GM21423 (cell line): ENCODE results near the gene ACSF2.
"Not testable (repeated sequence)": the region's sequence is repeated elsewhere in the genome, so short reads cannot be mapped to it uniquely, and the experiment has no call there.

ENCODE experiments used
- ATAC-seq: cut with Tn5 transposase; IDR thresholded peaks from one replicate; pipeline ENCODE4 v1.9.1; 2021; ENCODE audit warnings: mild to moderate bottlenecking, moderate library complexity; ENCODE audit not compliant: unreplicated experiment

Gene ACSF2

GRCh38 chr17:50475775-50476544 lies 49.9 kb downstream of the ACSF2 start:
- not testable (repeated sequence) for ATAC-seq

GRCh38 chr17:50476545-50477315 lies 50.7 kb downstream of the ACSF2 start:
- no peak for ATAC-seq

DNA sequence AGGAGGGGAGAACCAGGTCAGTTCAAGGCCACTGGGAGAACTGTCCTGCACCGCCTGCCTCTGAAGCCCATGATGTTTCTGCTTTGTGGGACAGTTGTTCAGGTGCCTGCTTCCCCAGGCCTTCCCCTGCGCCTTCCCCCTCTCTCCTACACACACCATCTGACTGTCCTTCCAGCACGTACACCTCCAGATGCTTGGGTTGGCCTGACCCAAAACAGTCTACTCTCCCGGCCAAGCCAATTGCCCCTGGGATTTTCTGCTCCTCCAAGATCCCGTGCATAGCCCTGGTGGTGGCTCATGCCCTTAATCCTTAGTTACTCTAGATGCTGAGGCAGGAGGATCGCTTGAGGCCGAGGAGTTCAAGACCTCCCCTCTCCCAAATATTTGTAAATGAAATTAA lies 52.0 kb downstream of the ACSF2 start:
- ATAC-seq: no peak

GRCh38 chr17:50478391-50479381 lies 52.7 kb downstream of the ACSF2 start, which contains the start of gene RSAD1:
RSAD1 (plus strand) TSS chr17:50478860; CDS start chr17:50478885, 25 bp downstream.
- ATAC-seq: peak; percentile 86

- ATAC-seq: peak; percentile 28
These were observed 53.6 kb downstream of the ACSF2 start for GRCh38 chr17:50479522-50480141.

GRCh38 chr17:50480142-50480764 lies 54.2 kb downstream of the ACSF2 start:
- no peak for ATAC-seq

GRCh38 chr17:50480854-50481490 lies 55.0 kb downstream of the ACSF2 start:
- ATAC-seq: no peak

- no peak for ATAC-seq
These were observed 55.6 kb downstream of the ACSF2 start for GRCh38 chr17:50481648-50482047.

DNA sequence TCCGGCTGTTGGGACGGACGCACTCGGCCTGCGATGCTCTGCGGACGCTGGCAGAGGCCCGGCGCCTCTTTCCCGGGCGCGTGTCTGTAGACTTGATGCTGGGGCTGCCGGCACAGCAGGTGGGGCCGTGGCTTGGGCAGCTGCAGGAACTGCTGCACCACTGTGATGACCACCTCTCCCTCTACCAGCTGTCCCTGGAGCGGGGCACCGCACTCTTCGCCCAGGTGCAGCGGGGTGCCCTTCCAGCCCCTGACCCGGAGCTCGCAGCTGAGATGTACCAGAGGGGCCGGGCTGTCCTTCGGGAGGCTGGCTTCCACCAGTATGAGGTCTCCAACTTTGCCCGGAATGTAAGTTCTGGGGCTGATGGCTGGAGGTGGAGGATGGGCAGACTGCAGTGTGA lies 56.1 kb downstream of the ACSF2 start:
- ATAC-seq: no peak

DNA sequence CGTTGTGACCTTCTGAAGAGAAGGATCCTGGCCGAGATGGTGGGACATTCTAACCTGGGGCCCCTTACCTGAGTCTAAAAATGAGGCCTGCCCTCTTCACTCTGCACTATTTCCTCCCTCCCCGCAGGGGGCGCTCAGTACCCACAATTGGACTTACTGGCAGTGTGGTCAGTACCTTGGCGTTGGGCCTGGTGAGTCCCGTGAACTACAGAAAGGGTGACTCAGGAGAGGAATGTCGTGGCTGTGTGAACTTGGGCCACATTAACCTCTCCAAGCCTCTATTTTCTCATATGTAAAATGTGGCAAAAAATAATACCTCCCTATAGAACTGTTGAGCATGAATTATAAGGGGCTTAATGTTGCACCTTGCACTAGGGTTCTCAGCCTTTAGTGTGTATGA lies 56.5 kb downstream of the ACSF2 start:
- ATAC-seq: no peak

GRCh38 chr17:50483266-50483665 lies 57.2 kb downstream of the ACSF2 start:
- ATAC-seq: no peak

- ATAC-seq: no peak
These were observed 58.6 kb downstream of the ACSF2 start for GRCh38 chr17:50484386-50485155.

DNA sequence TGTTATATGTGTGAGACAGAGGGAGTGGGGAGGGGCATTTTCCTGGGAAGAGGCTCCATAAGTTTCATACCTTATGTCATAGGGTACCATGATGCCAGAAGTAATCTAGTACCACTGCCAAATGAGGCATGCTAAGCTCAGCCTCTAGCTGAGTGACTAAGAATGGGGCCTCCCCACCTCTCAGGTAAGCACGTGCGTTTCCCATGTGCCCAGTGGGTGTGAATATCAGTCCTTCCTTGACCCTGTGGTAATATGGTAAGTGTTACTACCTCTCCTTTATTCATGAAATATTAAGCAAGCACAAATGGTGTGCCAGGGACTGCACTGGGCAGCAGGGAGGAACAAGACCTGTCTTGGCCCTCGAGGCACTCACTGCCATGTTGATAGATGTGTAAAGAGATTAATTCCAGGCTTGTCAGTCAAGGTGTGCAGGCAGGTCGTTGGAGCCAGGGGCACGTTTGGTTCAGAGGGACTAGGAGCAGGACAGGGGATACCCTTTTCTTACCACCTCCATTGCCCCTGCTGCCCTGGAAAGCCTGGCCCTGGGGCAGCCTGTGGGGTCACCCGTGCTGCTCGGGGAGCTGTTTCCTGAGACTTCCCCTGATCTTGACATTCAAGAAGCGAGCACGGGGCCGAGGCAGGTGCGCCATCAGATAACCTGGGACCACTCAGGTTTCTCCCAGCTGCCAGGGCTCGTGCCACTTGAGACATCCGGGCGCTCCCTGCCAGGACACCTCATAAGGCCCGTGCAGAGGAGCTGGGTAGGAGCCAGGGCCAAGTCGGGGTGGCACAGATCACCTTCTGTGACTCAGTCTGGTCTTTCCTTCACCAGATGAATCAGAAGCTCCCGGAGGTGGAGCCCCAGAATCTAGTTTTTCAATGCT lies 61.4 kb downstream of the ACSF2 start:
- no peak for ATAC-seq

DNA sequence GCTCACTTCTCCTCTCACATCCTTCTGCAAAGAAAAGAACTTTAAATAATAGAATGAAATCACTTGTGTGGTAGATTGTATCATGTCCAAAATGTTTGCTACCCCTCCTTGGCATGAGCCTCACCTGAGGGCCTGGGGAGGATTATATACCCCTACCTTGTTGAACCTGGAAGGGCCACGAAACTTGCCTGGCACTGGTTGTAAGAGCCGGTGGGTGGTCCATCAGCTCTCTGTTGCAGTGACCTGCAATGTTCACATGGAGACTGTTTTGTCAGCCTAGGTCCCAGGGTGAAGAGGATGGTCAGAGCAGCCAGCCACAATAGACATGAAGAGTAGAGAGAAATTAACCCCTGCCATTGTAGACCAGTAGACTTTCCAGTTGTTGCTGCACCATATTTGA lies 62.9 kb downstream of the ACSF2 start:
- ATAC-seq: no peak

GRCh38 chr17:50491505-50491904 lies 65.5 kb downstream of the ACSF2 start:
- no peak for ATAC-seq

- ATAC-seq: no peak
These were observed 66.2 kb downstream of the ACSF2 start for GRCh38 chr17:50492214-50492613.

DNA sequence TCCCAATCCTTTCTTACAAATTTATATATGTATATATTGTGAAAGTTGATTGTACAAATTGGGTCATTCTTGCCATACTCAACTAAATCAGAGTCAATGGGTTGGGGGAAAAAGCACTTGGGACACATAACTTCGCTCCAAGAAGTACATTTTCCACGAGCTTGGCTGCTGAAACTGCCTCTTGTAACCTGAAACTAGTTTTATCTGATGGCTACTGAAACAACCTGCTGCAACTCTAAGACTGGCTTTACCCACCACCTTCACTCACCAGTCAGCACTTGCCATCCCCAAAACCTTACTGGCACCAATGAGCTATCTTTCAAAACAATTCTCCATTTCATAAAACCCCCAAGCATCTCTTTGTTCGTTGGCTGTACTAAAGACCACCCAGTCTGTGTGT lies 67.7 kb downstream of the ACSF2 start:
- no peak for ATAC-seq
